ENCODE results near the gene CNNM1.

GRCh38 chr10:99389729-99390480, 60.7 kb downstream of the CNNM1 start:
- TF ChIP-seq POLR2A (IDR thresholded peaks at IDR 0.05), result no peak
- no peak for TF ChIP-seq CTCF (IDR thresholded peaks at IDR 0.05)
